Measurements from ENCODE around the gene ADAMTS12.

ADAMTS12 gene

DNA sequence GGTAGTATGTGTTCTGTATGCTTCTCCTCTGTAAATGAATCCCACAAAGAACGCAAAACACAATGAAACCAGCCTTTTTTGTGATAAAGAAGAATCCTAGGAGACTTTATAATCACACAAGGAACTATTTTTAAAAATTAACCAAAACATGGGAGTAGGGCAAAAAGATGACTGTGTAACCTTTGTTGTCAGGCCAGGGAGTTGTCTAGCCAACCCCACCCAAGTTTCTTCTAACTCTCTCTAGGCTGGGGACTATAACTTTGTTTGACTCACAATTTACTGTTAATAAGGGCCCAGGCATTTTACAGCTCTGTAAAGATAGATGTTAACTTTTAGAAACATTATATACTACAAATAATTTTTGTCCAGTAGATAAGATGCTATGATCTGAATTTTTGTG is 176.1 kb downstream of the ADAMTS12 start:
- TF ChIP-seq, protein P1, sequence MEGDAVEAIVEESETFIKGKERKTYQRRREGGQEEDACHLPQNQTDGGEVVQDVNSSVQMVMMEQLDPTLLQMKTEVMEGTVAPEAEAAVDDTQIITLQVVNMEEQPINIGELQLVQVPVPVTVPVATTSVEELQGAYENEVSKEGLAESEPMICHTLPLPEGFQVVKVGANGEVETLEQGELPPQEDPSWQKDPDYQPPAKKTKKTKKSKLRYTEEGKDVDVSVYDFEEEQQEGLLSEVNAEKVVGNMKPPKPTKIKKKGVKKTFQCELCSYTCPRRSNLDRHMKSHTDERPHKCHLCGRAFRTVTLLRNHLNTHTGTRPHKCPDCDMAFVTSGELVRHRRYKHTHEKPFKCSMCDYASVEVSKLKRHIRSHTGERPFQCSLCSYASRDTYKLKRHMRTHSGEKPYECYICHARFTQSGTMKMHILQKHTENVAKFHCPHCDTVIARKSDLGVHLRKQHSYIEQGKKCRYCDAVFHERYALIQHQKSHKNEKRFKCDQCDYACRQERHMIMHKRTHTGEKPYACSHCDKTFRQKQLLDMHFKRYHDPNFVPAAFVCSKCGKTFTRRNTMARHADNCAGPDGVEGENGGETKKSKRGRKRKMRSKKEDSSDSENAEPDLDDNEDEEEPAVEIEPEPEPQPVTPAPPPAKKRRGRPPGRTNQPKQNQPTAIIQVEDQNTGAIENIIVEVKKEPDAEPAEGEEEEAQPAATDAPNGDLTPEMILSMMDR (IDR thresholded peaks at IDR 0.05), result no peak

DNA sequence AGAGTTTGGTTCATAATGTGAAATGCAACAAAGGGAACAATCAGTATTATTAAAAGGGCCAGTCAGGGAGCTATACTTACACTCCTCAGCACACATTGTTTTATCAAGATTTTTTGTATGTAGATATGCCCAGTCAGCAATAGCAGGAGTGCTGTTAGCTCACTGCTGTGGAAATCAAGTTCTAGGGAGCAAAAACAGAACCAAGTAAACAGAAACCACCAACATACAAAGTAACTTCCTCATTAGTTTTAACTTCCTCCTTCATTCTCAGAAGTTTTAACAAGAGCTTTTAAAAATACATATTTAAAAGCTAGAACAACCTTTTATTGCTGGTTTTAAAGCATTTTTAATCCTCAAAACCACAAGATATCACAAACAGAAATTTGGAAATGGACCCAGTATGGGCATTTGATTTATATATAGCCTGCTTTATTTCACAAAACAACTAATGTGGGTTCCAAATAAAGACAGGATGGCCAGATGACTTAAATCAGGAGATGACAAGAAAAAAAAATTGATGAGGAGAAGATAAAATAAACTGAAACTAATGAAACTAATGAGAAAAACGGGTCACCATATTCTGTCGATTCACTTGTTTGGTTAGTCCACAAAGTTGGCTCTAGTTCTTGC is 178.5 kb downstream of the ADAMTS12 start:
- TF ChIP-seq, protein P1 (IDR thresholded peaks at IDR 0.05), result no peak

DNA sequence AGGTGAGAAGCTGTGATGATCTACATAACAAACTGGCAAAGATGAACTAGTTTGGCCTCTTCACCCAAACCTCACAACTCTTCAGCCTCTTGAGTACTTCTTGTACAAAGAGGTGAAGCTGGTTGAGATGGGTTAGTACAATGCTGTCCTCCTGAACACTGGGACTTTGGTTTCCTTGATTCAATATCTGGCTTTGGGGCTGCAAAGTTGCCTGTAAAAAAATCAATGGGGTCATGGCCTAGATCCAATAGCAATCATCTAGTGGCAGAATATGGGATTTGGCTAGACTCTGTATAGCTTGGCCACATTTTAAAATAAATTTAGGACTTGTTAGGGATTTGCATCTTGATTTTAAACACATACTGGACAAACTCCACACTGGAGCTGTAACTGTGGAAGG is 179.1 kb downstream of the ADAMTS12 start:
- TF ChIP-seq, protein P1 (IDR thresholded peaks at IDR 0.05), result no peak

DNA sequence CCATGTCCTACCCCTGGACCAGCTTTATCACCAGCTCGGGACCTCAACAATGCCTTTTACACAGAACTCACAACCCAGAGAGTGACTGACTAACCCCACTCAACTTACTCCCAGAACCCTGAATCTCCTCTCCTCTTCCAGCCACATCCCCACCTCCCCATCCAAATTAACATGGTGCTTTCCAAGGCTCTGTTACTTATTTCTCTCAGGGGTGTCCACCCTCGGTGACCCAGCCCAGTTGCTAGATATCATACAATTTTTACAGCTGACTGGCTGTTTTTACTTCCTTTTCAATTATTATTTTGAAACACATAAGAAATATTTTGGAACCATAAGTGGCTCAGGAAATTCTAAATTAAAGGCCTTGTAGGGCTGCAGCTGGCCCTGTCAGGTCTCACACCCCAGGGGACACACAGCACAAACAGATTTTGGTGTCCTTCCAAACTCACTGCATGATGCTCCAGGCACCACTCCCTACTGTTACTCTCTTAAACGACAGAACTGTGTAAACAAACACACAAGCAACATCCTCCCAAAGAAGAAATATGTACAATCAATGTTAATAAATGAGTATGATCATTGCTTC is 180.6 kb downstream of the ADAMTS12 start:
- TF ChIP-seq, protein P1 (IDR thresholded peaks at IDR 0.05), result no peak

- TF ChIP-seq, protein P1 (IDR thresholded peaks at IDR 0.05), result no peak
These were observed 188.9 kb downstream of the ADAMTS12 start for GRCh38 chr5:33702867-33703266.

GRCh38 chr5:33701951-33702350 is 189.8 kb downstream of the ADAMTS12 start:
- TF ChIP-seq, protein P1 (IDR thresholded peaks at IDR 0.05), result no peak

DNA sequence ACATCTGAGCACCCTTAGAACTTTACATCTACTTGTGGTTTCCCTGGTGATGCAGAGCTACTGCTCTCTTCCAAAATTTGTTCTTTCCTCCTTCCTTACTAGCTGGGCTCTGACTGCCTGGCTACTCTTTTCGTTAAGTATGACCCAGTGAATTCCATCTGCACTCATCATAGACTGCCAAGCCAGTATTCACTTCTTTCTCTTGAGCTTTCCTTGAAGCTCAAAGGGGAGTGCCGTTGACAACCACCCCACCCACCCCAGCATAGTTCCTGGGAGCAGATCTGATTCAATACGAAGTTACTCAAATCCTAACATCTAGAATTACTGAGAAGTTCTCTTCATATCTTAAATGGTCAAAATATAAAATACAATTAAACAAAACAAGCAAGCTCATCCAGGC is 190.5 kb downstream of the ADAMTS12 start:
- TF ChIP-seq, protein P1 (IDR thresholded peaks at IDR 0.05), result no peak

All from LNCAP (cell line).